Endodermal cell (in vitro differentiated cells): ENCODE measurements around the gene NAB1. TPM values are rescaled to one million over a fixed set of nuclear protein-coding genes. Genes with fewer than 3 reads are reported as not detected.

Source experiments
- DNase-seq: peaks from one replicate; pipeline ENCODE4 v3.0.0-alpha.2; 2017
- H3K27ac ChIP-seq: 2 replicates; pipeline ENCODE4 v1.5.1; 2013; ENCODE audit warnings: mild to moderate bottlenecking, low read depth, low read length, moderate library complexity
- H3K27me3 ChIP-seq: 2 replicates; pipeline ENCODE4 v1.6.1; 2013; ENCODE audit warnings: mild to moderate bottlenecking, low read length, moderate library complexity; ENCODE audit not compliant: insufficient read depth, control insufficient read depth, poor library complexity, severe bottlenecking
- H3K36me3 ChIP-seq: 2 replicates; pipeline ENCODE4 v1.7.0; 2013; ENCODE audit warnings: mild to moderate bottlenecking, low read length, moderate library complexity; ENCODE audit not compliant: control insufficient read depth, insufficient read depth
- H3K4me1 ChIP-seq: one replicate; pipeline ENCODE4 v1.7.0; 2013; ENCODE audit warnings: low read length; ENCODE audit not compliant: control insufficient read depth, insufficient read depth
- H3K4me3 ChIP-seq: 2 replicates; pipeline ENCODE4 v1.5.1; 2013; ENCODE audit warnings: mild to moderate bottlenecking, low read length, moderate library complexity
- H3K9ac ChIP-seq: 2 replicates; pipeline ENCODE4 v1.6.1; 2013; ENCODE audit warnings: mild to moderate bottlenecking, low read length, moderate library complexity; ENCODE audit not compliant: poor library complexity, severe bottlenecking; ENCODE audit errors: extremely low read depth
- H3K9me3 ChIP-seq: 2 replicates; pipeline ENCODE4 v1.6.1; 2013; ENCODE audit warnings: mild to moderate bottlenecking, low read length, moderate library complexity; ENCODE audit not compliant: control insufficient read depth
- H3K27ac Mint-ChIP-seq: 2 replicates; pipeline ENCODE4 v1.8.0; 2020; ENCODE audit warnings: mixed read lengths
- H3K27me3 Mint-ChIP-seq: 2 replicates; pipeline ENCODE4 v1.8.0; 2021; ENCODE audit warnings: mild to moderate bottlenecking, mixed read lengths; ENCODE audit not compliant: insufficient read depth
- H3K36me3 Mint-ChIP-seq: 2 replicates; pipeline ENCODE4 v1.8.0; 2020; ENCODE audit warnings: low read depth, mixed read lengths
- H3K4me1 Mint-ChIP-seq: 2 replicates; pipeline ENCODE4 v1.8.0; 2020; ENCODE audit warnings: mixed read lengths
- H3K4me3 Mint-ChIP-seq: 2 replicates; pipeline ENCODE4 v1.8.0; 2020; ENCODE audit warnings: mild to moderate bottlenecking, moderate library complexity, mixed read lengths
- H3K9me3 Mint-ChIP-seq: 2 replicates; pipeline ENCODE4 v1.8.0; 2020; ENCODE audit warnings: mild to moderate bottlenecking, mixed read lengths
- WGBS, 2 experiments: methylation state at CpG; one replicate each; pipeline versions ENCODE4 v1.1.5 to v1.1.7; 2013; ENCODE audit warnings: missing lambda C conversion rate in 2 of 2, mixed read lengths in 1 of 2; ENCODE audit not compliant: insufficient coverage in 1 of 2, insufficient read length in 1 of 2; 5-methylcytosine and 5-hydroxymethylcytosine counted together
- total RNA-seq, 2 donors: library from RNA; stranded (reverse); fragmentation: NEBNext Ultra II Directional in 1 of 2; extraction: Animal tissue kit (Norgen Biotek cat#: 25700) in 1 of 2; gene quantifications; 2 replicates in 1 of 2; 3 replicates in 1 of 2; pipeline ENCODE4 v1.2.1, GENCODE V29; 2021
- TF ChIP-seq, protein P1 (sequence below): fragments of 200-600 bp; sonication (generic); conservative IDR thresholded peaks from 2 replicates; pipeline ENCODE4 v1.5.0; 2021; ENCODE audit warnings: antibody characterized with exemption, mild to moderate bottlenecking

NAB1 gene
- total RNA-seq, 2 donors from 2014 or later, result 21.7 to 36.1 TPM

DNA sequence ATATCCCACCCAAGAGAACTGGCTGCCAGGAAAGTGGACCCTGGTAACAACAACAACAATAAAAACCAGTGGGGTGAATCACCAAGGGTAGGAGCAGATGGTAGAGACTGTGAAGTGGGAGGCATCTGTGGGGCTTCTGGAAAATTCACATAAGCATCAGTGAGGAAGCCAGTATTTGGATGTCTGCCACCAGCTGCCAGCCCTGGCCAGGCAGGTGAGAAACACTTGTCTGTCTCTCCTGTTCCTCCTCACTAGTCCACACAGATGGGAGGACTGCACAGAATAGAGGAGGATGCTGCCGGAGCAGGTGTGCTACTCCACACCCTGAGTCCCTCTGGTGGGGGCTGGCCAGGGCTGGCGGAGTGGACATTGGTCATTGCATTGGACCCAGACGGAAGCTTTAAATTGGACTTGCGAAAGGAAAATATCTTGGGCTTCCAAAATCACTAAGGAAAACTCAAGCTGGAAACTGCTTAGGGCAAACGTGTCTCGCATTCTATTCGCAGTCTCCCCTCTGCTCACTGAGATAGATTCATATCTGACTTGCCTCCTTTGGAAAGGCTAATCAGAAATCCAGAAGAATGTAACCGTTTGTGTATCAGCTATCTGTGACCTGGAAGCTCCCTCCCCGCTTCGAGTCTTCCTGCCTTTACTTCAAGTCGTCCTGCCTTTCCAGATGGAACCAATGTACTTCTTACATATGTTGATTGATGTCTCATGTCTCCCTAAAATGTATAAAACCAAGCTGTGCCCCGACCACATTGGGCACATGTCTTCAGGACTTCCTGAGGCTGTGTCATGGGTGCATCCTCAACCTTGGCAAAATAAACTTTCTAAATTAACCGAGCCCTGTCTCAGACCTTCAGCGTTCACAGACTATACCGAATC, 69.1 kb downstream of the NAB1 start:
- Mint-ChIP-seq H3K9me3 (peaks cover 10% of the 10 kb centered on the region), H3K36me3 (no peaks in the 10 kb centered on the region), H3K4me3 (no peak overlapping the region), H3K27ac (no peak overlapping the region), H3K4me1 (peaks cover 8% of the 10 kb centered on the region), H3K27me3 (no peaks in the 10 kb centered on the region)
- 91 to 95% methylated on average over 13 to 15 of the region's 15 CpGs for WGBS, 2 experiments
- Histone ChIP-seq H3K27me3 (no peaks in the 10 kb centered on the region), H3K27ac (no peak overlapping the region), H3K4me1 (peaks cover 2% of the 10 kb centered on the region), H3K4me3 (no peak overlapping the region), H3K9ac (no peak overlapping the region), H3K9me3 (peaks cover 16% of the 10 kb centered on the region), H3K36me3 (no peaks in the 10 kb centered on the region)
- DNase-seq, result no peak
- TF ChIP-seq, protein P1, sequence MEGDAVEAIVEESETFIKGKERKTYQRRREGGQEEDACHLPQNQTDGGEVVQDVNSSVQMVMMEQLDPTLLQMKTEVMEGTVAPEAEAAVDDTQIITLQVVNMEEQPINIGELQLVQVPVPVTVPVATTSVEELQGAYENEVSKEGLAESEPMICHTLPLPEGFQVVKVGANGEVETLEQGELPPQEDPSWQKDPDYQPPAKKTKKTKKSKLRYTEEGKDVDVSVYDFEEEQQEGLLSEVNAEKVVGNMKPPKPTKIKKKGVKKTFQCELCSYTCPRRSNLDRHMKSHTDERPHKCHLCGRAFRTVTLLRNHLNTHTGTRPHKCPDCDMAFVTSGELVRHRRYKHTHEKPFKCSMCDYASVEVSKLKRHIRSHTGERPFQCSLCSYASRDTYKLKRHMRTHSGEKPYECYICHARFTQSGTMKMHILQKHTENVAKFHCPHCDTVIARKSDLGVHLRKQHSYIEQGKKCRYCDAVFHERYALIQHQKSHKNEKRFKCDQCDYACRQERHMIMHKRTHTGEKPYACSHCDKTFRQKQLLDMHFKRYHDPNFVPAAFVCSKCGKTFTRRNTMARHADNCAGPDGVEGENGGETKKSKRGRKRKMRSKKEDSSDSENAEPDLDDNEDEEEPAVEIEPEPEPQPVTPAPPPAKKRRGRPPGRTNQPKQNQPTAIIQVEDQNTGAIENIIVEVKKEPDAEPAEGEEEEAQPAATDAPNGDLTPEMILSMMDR, result no peak

DNA sequence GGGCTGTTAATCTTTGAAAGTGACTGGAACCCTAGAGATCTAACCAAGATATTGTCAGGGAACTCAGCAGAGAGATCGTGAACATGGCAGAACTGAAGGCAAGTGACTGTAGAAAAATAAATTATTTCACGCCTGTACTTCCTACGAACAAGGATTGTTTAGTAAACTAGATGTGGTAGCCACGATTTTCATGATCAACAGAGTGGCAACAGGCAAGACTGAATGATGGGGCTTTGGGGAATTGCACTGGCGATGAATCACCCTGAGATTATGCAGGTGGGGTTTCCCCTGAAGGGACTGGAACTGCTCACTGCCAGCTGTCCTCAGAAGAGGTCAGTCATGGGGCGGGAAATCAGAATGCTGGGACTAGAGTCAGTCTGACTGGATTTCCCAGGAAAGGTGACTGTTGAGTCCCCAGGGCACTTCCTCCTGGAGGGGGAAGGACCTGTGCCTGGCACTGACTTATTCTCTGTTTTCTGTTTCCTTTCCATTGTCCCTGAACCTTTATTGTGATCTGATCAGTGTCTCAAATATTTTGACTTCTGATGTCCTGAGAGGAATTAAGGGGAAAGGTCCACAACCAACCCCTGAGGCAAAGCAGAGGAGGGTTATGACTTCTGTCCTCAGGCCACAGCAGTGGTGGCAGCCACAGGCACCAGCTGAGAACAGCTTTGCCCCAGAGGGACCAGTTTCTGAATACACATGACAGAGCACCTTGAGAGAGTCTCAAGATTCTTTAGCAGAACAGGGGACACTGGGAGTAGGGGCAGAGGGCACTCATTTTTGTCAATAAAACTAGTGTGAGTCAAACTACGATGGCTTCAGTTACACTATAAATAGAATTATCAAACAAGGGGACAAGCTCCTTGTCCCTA, 70.0 kb downstream of the NAB1 start:
- Histone ChIP-seq H3K27ac (no peak overlapping the region), H3K9ac (no peak overlapping the region), H3K36me3 (no peaks in the 10 kb centered on the region), H3K9me3 (peaks cover 16% of the 10 kb centered on the region), H3K4me1 (no peaks in the 10 kb centered on the region), H3K27me3 (no peaks in the 10 kb centered on the region), H3K4me3 (no peak overlapping the region)
- Mint-ChIP-seq H3K4me1 (peaks cover 8% of the 10 kb centered on the region), H3K4me3 (no peak overlapping the region), H3K36me3 (no peaks in the 10 kb centered on the region), H3K27me3 (no peaks in the 10 kb centered on the region), H3K27ac (no peak overlapping the region), H3K9me3 (peaks cover 10% of the 10 kb centered on the region)
- TF ChIP-seq, protein P1, result no peak
- 65 to 67% methylated on average over 6 to 7 of the region's 7 CpGs for WGBS, 2 experiments
- DNase-seq, result no peak

DNA sequence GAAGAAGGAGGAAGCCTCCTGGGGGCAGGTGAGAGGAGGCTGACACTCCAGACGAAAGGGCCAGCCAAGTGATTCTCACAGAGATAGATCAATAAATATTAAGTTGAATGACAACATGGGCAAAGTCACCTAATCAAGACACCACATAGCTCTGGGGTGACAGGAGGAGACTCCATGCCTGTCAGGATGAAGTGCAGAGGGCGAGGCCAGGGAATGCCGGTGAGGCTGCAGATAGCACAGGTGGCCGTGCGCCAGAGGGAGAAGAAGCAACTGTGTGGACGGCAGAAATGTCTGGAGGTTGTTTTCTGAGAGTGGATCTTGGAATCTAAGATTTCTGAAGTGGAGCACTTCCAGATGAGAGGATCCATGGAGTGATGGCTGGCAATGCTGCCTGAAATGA, 71.4 kb downstream of the NAB1 start:
- Histone ChIP-seq H3K9me3 (peaks cover 14% of the 10 kb centered on the region), H3K9ac (no peak overlapping the region), H3K36me3 (no peaks in the 10 kb centered on the region), H3K4me1 (no peaks in the 10 kb centered on the region), H3K4me3 (no peak overlapping the region), H3K27ac (no peak overlapping the region), H3K27me3 (no peaks in the 10 kb centered on the region)
- Mint-ChIP-seq H3K27me3 (no peaks in the 10 kb centered on the region), H3K9me3 (peaks cover 10% of the 10 kb centered on the region), H3K4me3 (no peak overlapping the region), H3K4me1 (peaks cover 8% of the 10 kb centered on the region), H3K27ac (no peak overlapping the region), H3K36me3 (no peaks in the 10 kb centered on the region)
- 75 to 77% methylated on average over 5 to 6 of the region's 6 CpGs for WGBS, 2 experiments
- no peak for DNase-seq
- TF ChIP-seq, protein P1, result no peak
